ENCODE measurements around the gene SYN1. TPM values are rescaled to one million over a fixed set of nuclear protein-coding genes. Genes with fewer than 3 reads are reported as not detected.

Gene SYN1
- total RNA-seq, 1 donor from 2014 or later = not detected

DNA sequence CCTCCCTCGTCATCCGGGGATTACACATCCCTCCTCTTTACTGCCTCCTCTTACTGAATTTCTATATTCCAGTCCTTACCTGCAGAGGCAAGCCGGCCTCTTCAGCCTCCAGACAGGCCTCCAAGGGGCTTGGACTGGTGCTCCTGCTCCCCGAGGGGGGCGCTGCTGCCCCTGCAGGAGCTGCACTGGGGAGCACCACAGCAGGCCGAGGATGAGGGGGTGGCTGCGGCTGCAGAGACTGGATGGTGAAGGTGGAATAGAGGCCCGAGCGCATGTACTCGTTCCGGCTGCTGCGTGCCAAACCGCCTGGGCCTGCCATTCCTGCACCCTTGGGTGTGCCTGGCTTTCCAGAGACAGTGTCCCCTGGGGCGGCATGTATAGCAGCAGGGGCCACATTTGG lies 19.2 kb upstream of the SYN1 start:
- DNase-seq (ENCODE audit: low spot score) = no peak
- no peak overlapping the region for H3K4me3 ChIP-seq
- peaks cover 29% of the 10 kb centered on the region for H3K36me3 Mint-ChIP-seq

DNA sequence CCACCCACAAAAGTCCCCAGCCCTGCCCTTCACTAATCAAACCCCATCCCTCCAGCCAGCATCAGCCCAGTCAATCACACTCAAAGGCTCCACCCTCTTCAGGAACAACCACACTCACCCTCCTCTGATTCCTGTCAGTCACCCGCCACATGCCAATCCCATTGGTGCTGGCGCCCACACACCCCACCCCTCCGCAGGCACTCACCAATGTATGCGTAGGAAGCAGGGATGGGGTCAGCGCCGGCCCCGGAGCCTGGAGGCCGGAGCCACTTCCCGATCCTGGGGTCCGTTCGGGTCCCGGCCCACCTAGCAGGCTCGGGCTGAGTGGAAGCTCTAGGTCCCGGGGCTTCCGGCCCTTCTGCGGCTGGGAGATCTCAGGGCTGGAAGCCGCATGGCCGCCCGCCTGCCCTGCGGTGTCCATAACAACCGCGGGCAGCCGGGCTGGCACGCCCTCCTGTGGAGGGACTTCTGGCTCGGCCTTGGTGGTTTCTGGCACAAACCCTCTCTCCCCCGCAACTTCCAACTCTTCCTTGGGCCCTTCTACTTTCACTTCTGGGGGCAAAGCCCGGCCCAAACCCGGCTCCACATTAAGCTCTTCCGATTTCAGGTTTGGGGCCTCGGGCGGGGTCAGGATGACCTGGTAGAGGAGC lies 18.0 kb upstream of the SYN1 start:
- H3K4me3 Mint-ChIP-seq = no peak overlapping the region
- TF ChIP-seq EZH2phosphoT487 (IDR thresholded peaks at IDR 0.05) = no peak
- TF ChIP-seq EZH2 (IDR thresholded peaks at IDR 0.05) = no peak
- TF ChIP-seq, protein P1, sequence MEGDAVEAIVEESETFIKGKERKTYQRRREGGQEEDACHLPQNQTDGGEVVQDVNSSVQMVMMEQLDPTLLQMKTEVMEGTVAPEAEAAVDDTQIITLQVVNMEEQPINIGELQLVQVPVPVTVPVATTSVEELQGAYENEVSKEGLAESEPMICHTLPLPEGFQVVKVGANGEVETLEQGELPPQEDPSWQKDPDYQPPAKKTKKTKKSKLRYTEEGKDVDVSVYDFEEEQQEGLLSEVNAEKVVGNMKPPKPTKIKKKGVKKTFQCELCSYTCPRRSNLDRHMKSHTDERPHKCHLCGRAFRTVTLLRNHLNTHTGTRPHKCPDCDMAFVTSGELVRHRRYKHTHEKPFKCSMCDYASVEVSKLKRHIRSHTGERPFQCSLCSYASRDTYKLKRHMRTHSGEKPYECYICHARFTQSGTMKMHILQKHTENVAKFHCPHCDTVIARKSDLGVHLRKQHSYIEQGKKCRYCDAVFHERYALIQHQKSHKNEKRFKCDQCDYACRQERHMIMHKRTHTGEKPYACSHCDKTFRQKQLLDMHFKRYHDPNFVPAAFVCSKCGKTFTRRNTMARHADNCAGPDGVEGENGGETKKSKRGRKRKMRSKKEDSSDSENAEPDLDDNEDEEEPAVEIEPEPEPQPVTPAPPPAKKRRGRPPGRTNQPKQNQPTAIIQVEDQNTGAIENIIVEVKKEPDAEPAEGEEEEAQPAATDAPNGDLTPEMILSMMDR (IDR thresholded peaks at IDR 0.05) = no peak
- H3K27me3 Mint-ChIP-seq (ENCODE audit: insufficient read depth, low read depth) = peaks cover 4% of the 10 kb centered on the region
- peak; percentile 61 for DNase-seq (ENCODE audit: low spot score)
- Histone ChIP-seq H3K4me1 (peaks cover 4% of the 10 kb centered on the region), H2AFZ (replicated peaks) (no peak overlapping the region), H3K79me2 (ENCODE audit: low read depth) (peaks cover 5% of the 10 kb centered on the region), H3K27me3 (no peaks in the 10 kb centered on the region), H3K4me3 (no peak overlapping the region), H4K20me1 (ENCODE audit: low read depth) (no peaks in the 10 kb centered on the region), H3K9me3 (ENCODE audit: low read depth) (no peaks in the 10 kb centered on the region), H3K27ac (no peak overlapping the region), H3F3A (ENCODE audit: low read depth) (no peaks in the 10 kb centered on the region), H3K9ac (no peak overlapping the region), H3K4me2 (no peak overlapping the region), H3K36me3 (no peaks in the 10 kb centered on the region)
- H3K36me3 Mint-ChIP-seq = peaks cover 27% of the 10 kb centered on the region
- H3K9me3 Mint-ChIP-seq = peaks cover 34% of the 10 kb centered on the region
- no peak overlapping the region for H3K27ac Mint-ChIP-seq
- no peaks in the 10 kb centered on the region for H3K4me1 Mint-ChIP-seq

More for the DNA sequence above, 19.2 kb upstream of the SYN1 start:
- TF ChIP-seq, protein P1 (IDR thresholded peaks at IDR 0.05) = no peak
- TF ChIP-seq EZH2 (IDR thresholded peaks at IDR 0.05) (no peak), EZH2phosphoT487 (IDR thresholded peaks at IDR 0.05) (no peak)
- H3K36me3 ChIP-seq = no peaks in the 10 kb centered on the region
- no peaks in the 10 kb centered on the region for H3F3A ChIP-seq (ENCODE audit: low read depth)
- H3K9me3 Mint-ChIP-seq = peaks cover 34% of the 10 kb centered on the region
- no peaks in the 10 kb centered on the region for H3K4me1 Mint-ChIP-seq
- H2AFZ ChIP-seq (replicated peaks) = no peak overlapping the region
- no peaks in the 10 kb centered on the region for H4K20me1 ChIP-seq (ENCODE audit: low read depth)
- peaks cover 7% of the 10 kb centered on the region for H3K79me2 ChIP-seq (ENCODE audit: low read depth)
- no peak overlapping the region for H3K4me2 ChIP-seq
- H3K27ac ChIP-seq = no peak overlapping the region
- no peak overlapping the region for H3K4me3 Mint-ChIP-seq
- peaks cover 4% of the 10 kb centered on the region for H3K4me1 ChIP-seq
- H3K27me3 ChIP-seq = no peaks in the 10 kb centered on the region
- no peaks in the 10 kb centered on the region for H3K9me3 ChIP-seq (ENCODE audit: low read depth)
- H3K27me3 Mint-ChIP-seq (ENCODE audit: insufficient read depth, low read depth) = peaks cover 6% of the 10 kb centered on the region
- H3K9ac ChIP-seq = no peak overlapping the region
- H3K27ac Mint-ChIP-seq = no peak overlapping the region

DNA sequence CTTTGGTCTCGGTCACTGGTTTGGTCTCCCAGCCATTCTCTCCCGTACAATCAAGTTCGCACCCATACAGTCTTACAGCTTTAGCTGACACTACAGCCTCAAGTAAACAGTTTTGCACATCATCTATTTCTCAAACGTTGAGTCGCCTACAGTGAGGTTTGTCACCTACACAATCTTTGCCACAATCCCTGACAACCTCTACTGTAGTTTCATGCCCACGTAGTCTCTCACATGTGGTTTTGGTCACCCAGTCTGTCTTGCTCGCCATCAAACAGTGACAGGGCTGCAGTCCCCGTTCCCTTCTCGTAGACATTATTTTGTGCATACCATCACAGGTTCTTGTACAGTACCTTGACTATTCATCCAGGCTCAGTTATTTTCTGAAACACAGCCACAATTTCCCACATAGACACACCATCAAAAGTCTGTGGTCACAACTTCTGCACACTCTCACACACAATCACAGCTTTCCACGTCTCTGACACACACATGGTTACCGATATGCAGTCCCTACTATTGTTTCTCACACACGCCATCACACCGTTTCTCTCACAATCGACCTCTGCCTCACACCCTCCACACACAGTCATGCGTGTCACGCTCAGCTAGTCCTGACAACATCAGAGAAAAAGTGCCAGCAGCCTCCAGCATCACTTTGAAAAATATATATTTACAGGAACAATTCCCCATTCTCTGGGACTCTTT lies 15.4 kb upstream of the SYN1 start:
- Mint-ChIP-seq H3K9me3 (peaks cover 21% of the 10 kb centered on the region), H3K36me3 (peaks cover 18% of the 10 kb centered on the region), H3K4me3 (no peak overlapping the region), H3K27ac (no peak overlapping the region), H3K27me3 (ENCODE audit: insufficient read depth, low read depth) (no peaks in the 10 kb centered on the region), H3K4me1 (no peaks in the 10 kb centered on the region)
- Histone ChIP-seq H3K4me2 (no peak overlapping the region), H3K27ac (no peak overlapping the region), H3K9me3 (ENCODE audit: low read depth) (no peaks in the 10 kb centered on the region), H4K20me1 (ENCODE audit: low read depth) (no peaks in the 10 kb centered on the region), H3K27me3 (no peaks in the 10 kb centered on the region), H3K79me2 (ENCODE audit: low read depth) (no peaks in the 10 kb centered on the region), H3K36me3 (no peaks in the 10 kb centered on the region), H2AFZ (replicated peaks) (no peak overlapping the region), H3F3A (ENCODE audit: low read depth) (no peaks in the 10 kb centered on the region), H3K9ac (no peak overlapping the region), H3K4me1 (peaks cover 4% of the 10 kb centered on the region), H3K4me3 (no peak overlapping the region)
- TF ChIP-seq EZH2 (IDR thresholded peaks at IDR 0.05) (no peak), EZH2phosphoT487 (IDR thresholded peaks at IDR 0.05) (no peak)
- TF ChIP-seq, protein P1 (IDR thresholded peaks at IDR 0.05) = no peak
- DNase-seq (ENCODE audit: low spot score) = no peak

Measured in neural progenitor cell (in vitro differentiated cells).